Ovary (tissue), 3 donors: ENCODE data around the gene HBP1.

Experiments
- EP300 ChIP-seq: sonication (generic); formaldehyde crosslinking; IDR thresholded peaks from one replicate; pipeline ENCODE4 v1.6.1; 2017; ENCODE audit warnings: antibody characterized with exemption
- TF ChIP-seq, protein P1 (sequence below), 3 donors: fragments of 450-650 bp in 2 of 3; fragments of 200-600 bp in 1 of 3; IDR thresholded peaks; one replicate each; pipeline versions ENCODE4 v1.5.1 to v1.8.0; 2016 to 2022; ENCODE audit warnings: antibody characterized with exemption in 3 of 3, mild to moderate bottlenecking in 1 of 3
- donor health status: DM: no; HTN: no; CAD: no.

DNA sequence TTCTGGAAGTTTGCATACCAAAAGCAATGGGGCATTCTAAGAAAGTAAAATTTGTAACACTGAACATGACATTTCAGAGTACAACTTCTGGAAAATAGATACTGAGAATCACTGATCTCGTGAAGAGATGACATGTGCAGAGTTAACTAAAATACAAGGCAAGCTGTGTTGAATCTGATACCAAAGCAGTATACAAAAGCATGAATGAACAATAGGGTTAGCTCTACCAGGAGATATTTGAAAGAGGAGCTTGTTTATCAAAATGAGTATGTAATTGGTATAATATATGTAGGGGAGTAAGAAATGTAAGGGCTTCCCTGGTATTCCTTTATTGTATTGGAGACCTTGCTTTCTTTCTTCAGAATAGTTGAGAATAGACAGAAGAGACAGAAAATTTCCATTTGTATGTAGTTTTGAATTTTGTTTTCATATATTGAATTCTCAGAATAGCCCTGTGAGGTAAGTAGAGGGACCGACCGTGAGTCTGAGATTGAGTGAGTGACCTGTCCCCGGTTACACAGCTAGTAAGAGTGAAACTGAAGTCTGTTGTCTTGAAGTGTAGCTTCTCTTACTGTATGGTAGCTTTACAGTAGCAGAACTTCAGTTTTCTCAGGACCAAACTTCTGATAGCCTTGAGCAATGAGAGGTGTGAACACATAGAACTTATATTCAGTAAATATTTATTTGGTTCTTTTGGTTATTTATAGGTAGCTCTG, 5.0 kb downstream of the HBP1 start:
- no peak for TF ChIP-seq EP300
- TF ChIP-seq, protein P1, sequence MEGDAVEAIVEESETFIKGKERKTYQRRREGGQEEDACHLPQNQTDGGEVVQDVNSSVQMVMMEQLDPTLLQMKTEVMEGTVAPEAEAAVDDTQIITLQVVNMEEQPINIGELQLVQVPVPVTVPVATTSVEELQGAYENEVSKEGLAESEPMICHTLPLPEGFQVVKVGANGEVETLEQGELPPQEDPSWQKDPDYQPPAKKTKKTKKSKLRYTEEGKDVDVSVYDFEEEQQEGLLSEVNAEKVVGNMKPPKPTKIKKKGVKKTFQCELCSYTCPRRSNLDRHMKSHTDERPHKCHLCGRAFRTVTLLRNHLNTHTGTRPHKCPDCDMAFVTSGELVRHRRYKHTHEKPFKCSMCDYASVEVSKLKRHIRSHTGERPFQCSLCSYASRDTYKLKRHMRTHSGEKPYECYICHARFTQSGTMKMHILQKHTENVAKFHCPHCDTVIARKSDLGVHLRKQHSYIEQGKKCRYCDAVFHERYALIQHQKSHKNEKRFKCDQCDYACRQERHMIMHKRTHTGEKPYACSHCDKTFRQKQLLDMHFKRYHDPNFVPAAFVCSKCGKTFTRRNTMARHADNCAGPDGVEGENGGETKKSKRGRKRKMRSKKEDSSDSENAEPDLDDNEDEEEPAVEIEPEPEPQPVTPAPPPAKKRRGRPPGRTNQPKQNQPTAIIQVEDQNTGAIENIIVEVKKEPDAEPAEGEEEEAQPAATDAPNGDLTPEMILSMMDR (IDR thresholded peaks at IDR 0.05): no peak
